AG04450 (cell line): ENCODE measurements around the gene DENND2A. TPM values are rescaled to one million over a fixed set of nuclear protein-coding genes. Genes with fewer than 3 reads are reported as not detected.

Source experiments
- CTCF ChIA-PET: fragments of 300-600, 350-600 bp; formaldehyde crosslinking; extraction: SDS; loops from one replicate; lab custom pipeline; 2022; ENCODE audit warnings: antibody characterized with exemption, inconsistent platforms; lab: Charles Lee
- POLR2A ChIA-PET: fragments of 350-600 bp; formaldehyde crosslinking; extraction: SDS; loops from one replicate; lab custom pipeline; 2021; ENCODE audit warnings: antibody characterized with exemption, inconsistent platforms; lab: Yijun Ruan, JAX
- DNase-seq: peaks from one replicate; pipeline ENCODE4 v3.0.0-alpha.2; 2011; ENCODE audit warnings: low read depth, low spot score
- H3K27ac ChIP-seq: one replicate; pipeline ENCODE4 v1.5.1; 2012; ENCODE audit warnings: low read depth, low read length, control low read depth
- H3K27me3 ChIP-seq: one replicate; pipeline ENCODE4 v1.6.0; 2012; ENCODE audit warnings: low read length; ENCODE audit not compliant: control insufficient read depth, insufficient read depth
- H3K4me3 ChIP-seq: 2 replicates; pipeline ENCODE4 v1.5.1; 2011; ENCODE audit warnings: mild to moderate bottlenecking, low read depth, low read length, control low read depth
- H3K9me3 ChIP-seq: 2 replicates; pipeline ENCODE4 v1.5.1; 2012; ENCODE audit warnings: low read length; ENCODE audit not compliant: control insufficient read depth, insufficient read depth
- polyA plus RNA-seq: library from polyadenylated mRNA; depleted of rRNA; stranded (reverse); fragments of >200 nt; gene quantifications from 2 replicates; pipeline ENCODE4 v1.2.3, GENCODE V29; 2011
- TF ChIP-seq, protein P1 (sequence below): IDR thresholded peaks from 2 replicates; pipeline ENCODE4 v1.5.1; 2011; ENCODE audit warnings: low read depth, low read length, control low read depth, inconsistent platforms

The DENND2A gene
- polyA plus RNA-seq, 1 experiment: 40.8 TPM

DNA sequence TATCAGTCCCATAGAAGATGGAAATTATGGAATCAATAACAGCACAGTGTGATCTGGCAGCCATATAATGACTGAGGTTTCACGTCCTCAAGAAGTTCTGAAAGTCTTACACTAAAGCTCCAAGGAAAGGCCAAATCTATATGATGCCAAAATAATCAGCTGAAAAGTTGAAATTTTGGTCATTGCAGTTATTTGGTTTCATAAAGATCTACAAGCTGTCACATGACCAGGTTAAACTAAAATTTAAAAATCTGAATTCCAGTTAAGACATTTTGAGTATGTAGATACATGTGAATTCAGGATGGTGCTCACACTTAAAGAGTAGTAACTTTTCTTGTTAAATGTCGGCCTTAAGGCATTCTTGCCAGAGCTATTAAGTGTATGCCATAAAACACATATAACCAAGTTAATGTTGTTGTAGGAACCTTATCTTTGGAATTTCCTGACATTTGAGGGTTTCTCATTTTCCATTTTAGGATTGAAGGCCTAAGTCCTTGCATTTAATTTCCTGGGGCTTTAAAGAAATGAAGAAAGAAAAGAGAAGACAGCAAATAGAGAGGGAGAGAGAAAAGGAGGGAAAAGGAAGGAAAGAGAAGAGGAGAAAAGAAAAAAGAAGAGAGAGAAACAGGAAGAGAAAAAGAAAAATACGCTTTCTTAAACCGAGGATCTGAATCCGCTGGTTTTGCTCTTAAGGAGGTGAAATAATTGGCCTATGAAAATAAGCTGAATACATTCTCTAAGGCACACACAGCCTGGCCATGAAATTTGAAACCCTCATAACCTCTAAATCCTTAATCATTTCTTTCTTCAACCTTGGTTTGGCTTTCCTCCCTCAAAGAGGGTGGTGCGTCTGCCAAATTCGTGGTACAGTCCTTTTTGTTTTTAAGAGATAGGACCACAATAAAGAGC lies 43.8 kb downstream of the DENND2A start:
- POLR2A ChIA-PET: interaction anchor here (0.8 to 1.1 kb wide), 2 partner anchors 30 to 43 kb away, joined by 3 to 7 read pairs; partner anchors contain the start of gene DENND2A
- H3K27ac ChIP-seq: no peak overlapping the region

DNA sequence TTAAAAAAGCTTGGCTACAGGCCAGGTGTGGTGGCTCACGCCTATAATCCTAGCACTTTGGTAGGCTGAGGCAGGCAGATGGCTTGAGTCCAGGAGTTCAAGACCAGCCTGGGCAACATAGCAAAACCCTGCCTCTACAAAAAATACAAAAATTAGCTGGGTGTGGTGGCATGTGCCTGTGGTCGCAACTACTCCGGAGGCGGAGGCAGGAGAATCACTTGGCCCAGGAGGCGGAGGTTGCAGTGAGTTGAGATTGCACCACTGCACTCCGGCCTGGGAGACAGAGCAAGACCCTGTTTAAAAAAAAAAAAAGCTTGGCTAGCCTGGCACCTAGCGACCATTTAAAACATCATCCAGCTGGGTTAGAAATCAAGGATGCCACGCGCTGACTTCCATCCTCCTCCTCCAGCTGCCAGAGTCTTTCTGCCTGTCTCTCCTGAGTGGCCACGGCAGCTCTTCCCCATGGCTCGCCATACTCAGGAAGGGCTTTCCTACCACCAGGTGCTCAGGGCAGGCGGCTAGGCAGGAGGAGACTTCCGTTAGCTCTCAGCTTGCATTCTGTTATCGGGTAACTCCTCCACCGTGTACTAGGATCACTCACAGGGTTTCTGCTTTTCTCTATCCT lies 45.0 kb downstream of the DENND2A start:
- TF ChIP-seq, protein P1, sequence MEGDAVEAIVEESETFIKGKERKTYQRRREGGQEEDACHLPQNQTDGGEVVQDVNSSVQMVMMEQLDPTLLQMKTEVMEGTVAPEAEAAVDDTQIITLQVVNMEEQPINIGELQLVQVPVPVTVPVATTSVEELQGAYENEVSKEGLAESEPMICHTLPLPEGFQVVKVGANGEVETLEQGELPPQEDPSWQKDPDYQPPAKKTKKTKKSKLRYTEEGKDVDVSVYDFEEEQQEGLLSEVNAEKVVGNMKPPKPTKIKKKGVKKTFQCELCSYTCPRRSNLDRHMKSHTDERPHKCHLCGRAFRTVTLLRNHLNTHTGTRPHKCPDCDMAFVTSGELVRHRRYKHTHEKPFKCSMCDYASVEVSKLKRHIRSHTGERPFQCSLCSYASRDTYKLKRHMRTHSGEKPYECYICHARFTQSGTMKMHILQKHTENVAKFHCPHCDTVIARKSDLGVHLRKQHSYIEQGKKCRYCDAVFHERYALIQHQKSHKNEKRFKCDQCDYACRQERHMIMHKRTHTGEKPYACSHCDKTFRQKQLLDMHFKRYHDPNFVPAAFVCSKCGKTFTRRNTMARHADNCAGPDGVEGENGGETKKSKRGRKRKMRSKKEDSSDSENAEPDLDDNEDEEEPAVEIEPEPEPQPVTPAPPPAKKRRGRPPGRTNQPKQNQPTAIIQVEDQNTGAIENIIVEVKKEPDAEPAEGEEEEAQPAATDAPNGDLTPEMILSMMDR: no peak
- ChIA-PET POLR2A (interaction anchor here (1.1 kb wide), 1 partner anchor 28 kb away, joined by 4 read pairs; no protein-coding TSS in a partner anchor), CTCF (interaction anchor here (0.6 to 2.1 kb wide), 3 partner anchors 58 to 995 kb away, joined by 3 to 8 read pairs (median 5); no protein-coding TSS in a partner anchor)
- Histone ChIP-seq H3K9me3 (no peaks in the 10 kb centered on the region), H3K27me3 (no peaks in the 10 kb centered on the region), H3K4me3 (no peak overlapping the region), H3K27ac (no peak overlapping the region)
- DNase-seq: no peak

More for the DNA sequence above, 43.8 kb downstream of the DENND2A start:
- Histone ChIP-seq H3K4me3 (no peak overlapping the region), H3K9me3 (no peaks in the 10 kb centered on the region), H3K27me3 (no peaks in the 10 kb centered on the region)
- DNase-seq: peak; percentile 52
- TF ChIP-seq, protein P1: no peak
- CTCF ChIA-PET: interaction anchor here (1.7 to 2.1 kb wide), 2 partner anchors 10 to 56 kb away, joined by 6 to 8 read pairs; no protein-coding TSS in a partner anchor

DNA sequence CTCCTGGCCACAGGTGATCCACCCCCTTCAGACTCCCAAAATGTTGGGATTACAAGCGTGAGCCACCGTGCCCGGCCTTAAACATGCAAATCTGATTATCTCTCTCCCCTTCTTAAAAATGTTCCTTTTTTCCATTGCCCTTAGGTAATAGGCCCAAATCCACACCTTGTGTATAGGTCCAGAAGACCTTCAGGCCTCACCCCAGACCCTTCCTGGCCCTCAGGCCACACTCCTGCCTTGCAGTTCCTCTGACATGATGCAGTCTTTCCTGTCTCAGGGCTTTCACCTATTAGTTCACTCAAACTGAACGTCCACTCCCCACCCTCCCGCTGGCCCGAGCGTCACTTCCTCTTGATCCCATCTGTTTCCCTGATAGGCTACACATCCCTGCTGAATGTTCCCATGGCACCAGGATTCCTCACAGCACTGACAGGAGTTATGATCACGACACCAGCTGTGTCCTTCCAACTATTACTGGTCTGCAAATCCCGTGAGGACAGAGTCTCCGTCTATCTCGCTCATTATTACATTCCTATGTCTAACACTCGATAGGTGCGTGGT lies 46.4 kb downstream of the DENND2A start:
- TF ChIP-seq, protein P1: no peak
- ChIA-PET CTCF (no interaction called here), POLR2A (no interaction called here)
- Histone ChIP-seq H3K27me3 (no peaks in the 10 kb centered on the region), H3K9me3 (no peaks in the 10 kb centered on the region), H3K4me3 (no peak overlapping the region), H3K27ac (no peak overlapping the region)
- no peak for DNase-seq

DNA sequence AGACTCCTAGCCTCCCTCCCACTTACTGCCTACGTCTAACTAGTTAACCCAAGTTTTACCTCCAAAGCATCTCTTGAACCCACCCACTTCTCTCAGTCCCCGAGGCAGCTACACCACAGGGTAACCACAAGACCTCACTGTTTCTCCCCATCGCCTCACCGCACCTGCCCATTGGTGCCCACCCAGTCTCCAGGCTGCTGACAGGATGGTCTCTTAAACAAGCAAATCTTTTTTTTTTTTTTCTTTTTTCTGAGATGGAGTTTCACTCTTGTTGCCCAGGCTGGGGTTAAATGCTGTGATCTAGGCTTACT lies 47.0 kb downstream of the DENND2A start:
- Histone ChIP-seq H3K27ac (no peak overlapping the region), H3K9me3 (no peaks in the 10 kb centered on the region), H3K27me3 (no peaks in the 10 kb centered on the region), H3K4me3 (no peak overlapping the region)
- CTCF ChIA-PET: no interaction called here
- POLR2A ChIA-PET: no interaction called here
- no peak for DNase-seq
- TF ChIP-seq, protein P1: no peak
